Tibial nerve (tissue), 4 donors: Measurements from ENCODE around the gene ARMH3.

ENCODE experiments used
- EP300 ChIP-seq, 2 donors: sonication (generic); formaldehyde crosslinking; IDR thresholded peaks; one replicate each; pipeline ENCODE4 v1.6.1; 2017; ENCODE audit warnings: antibody characterized with exemption in 2 of 2, mild to moderate bottlenecking in 1 of 2
- POLR2A ChIP-seq, 2 donors: fragments of 450-650 bp; IDR thresholded peaks; one replicate each; pipeline ENCODE4 v1.6.1; 2017; ENCODE audit warnings: antibody characterized with exemption in 2 of 2, mild to moderate bottlenecking in 2 of 2, moderate library complexity in 2 of 2
- TF ChIP-seq, protein P1 (sequence below), 5 experiments: fragments of 200-600 bp in 3 of 5; fragments of 450-650 bp in 2 of 5; sonication (generic) in 3 of 5; IDR thresholded peaks; one replicate each; pipeline ENCODE4 v1.5.1; 2016 to 2019; ENCODE audit warnings: antibody characterized with exemption in 5 of 5, mild to moderate bottlenecking in 3 of 5, moderate library complexity in 2 of 5

DNA sequence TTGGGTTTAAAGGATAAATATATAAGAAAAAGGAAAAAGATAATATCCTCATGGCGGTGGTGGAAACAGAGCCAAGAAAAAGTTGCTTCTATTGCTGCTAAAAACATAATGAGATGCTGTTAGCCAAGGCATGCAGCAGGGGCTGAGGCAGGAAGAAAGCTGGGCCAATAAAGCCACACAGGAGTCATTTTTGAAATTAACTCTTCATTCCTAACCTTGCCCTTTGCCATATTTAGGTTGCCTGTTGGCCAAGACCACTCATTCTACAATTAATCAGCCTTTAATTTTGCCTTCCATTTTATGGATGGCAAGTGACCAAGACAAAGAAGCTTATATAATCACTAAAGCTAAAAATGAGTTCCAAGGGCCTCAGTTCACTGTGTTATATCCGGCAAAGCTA is 58.2 kb downstream of the ARMH3 start:
- TF ChIP-seq, protein P1, sequence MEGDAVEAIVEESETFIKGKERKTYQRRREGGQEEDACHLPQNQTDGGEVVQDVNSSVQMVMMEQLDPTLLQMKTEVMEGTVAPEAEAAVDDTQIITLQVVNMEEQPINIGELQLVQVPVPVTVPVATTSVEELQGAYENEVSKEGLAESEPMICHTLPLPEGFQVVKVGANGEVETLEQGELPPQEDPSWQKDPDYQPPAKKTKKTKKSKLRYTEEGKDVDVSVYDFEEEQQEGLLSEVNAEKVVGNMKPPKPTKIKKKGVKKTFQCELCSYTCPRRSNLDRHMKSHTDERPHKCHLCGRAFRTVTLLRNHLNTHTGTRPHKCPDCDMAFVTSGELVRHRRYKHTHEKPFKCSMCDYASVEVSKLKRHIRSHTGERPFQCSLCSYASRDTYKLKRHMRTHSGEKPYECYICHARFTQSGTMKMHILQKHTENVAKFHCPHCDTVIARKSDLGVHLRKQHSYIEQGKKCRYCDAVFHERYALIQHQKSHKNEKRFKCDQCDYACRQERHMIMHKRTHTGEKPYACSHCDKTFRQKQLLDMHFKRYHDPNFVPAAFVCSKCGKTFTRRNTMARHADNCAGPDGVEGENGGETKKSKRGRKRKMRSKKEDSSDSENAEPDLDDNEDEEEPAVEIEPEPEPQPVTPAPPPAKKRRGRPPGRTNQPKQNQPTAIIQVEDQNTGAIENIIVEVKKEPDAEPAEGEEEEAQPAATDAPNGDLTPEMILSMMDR (IDR thresholded peaks at IDR 0.05), result no peak
- TF ChIP-seq EP300 (IDR thresholded peaks at IDR 0.05) (no peak), POLR2A (IDR thresholded peaks at IDR 0.05) (no peak)
